ENCODE measurements around the gene ISL2.

Gene ISL2

GRCh38 chr15:76328106-76328696, 8.4 kb upstream of the ISL2 start:
- no peak for DNase-seq

- no peak for DNase-seq
These were observed 7.6 kb upstream of the ISL2 start for GRCh38 chr15:76328958-76329357.

DNA sequence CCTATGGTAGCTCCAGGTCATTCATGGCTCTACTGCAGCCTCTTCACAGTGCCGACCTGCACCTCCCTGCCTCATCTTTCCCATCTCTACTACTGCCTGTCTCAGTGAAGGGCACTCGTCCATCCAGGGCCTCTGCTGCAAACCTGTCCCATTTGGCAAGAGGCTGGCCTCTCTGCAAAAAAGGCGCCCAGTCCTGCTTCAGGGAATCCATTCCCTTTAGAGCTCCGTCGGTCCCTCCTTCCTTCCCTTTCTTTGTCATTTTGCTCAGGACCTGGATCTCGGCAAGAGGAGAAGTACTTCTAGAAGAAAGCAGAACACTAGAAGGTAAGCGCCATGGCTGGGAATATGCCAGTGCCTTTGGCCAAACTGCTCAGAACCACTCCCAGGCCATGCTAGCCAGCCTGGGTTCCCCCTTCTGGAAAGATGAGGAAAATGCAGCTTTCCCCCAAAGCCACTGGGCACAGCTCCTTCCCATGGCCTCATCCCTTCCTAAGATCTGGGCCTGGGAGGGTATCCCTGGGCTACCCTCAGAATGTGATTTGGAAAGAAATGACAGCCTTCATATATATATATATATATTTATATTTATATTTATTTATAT, 6.4 kb upstream of the ISL2 start:
- no peak for DNase-seq

DNA sequence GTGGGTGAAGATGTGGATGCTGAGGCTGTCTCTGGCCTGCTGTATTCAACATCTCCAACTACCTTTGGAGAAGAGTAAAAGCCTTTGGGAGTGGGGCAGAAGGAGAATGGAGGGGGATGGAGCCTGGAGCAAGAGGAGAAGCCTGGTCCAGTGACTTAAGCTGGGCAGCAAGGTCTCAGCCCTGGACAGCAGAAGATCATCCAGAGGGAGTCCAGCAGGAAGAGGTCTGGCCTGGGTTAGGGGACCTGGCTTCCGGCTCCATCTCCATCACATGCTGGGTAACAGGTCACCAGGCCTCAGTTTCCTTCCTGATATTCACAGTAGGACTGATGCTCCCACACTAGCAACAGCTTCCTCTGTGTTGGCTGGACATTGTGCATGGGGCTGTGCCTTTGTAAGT, 3.8 kb upstream of the ISL2 start:
- no peak for DNase-seq

- no peak for DNase-seq
These were observed 3.3 kb upstream of the ISL2 start for GRCh38 chr15:76333309-76333708.

DNA sequence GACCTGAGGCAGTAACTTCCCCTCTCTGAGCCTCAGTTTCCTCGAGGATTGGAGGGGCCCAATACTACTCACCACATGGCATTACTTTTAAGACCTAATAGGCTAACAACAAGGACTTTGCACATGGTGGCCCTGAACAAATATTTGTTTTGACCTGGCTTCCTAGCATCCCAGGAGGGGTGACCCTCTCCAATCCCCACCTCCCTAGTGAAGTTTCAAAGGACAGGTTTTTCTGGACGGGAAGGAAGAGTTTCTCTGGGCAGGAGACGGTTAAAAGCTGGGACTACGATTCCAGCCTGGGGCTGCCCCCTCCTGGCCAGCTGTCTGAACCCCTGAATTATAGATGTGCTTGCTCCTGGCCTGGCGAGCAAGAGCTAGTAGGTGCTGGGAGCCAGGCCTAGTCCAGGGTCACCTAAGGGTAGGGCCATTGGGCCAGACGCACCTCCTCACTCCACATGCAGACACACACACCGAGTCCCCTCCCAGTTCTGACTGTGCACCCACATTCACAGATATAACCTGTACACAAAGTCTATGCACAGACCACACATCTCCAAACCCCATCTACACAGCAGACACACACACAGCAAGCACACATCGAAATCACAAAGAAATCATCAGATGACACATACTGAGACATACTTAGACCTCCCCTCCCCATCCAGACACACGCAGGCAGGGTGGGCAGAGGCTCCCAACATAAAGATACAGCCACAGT, 2.7 kb upstream of the ISL2 start:
- DNase-seq = no peak

- DNase-seq = no peak
These were observed 1.9 kb upstream of the ISL2 start for GRCh38 chr15:76334438-76335306.

DNA sequence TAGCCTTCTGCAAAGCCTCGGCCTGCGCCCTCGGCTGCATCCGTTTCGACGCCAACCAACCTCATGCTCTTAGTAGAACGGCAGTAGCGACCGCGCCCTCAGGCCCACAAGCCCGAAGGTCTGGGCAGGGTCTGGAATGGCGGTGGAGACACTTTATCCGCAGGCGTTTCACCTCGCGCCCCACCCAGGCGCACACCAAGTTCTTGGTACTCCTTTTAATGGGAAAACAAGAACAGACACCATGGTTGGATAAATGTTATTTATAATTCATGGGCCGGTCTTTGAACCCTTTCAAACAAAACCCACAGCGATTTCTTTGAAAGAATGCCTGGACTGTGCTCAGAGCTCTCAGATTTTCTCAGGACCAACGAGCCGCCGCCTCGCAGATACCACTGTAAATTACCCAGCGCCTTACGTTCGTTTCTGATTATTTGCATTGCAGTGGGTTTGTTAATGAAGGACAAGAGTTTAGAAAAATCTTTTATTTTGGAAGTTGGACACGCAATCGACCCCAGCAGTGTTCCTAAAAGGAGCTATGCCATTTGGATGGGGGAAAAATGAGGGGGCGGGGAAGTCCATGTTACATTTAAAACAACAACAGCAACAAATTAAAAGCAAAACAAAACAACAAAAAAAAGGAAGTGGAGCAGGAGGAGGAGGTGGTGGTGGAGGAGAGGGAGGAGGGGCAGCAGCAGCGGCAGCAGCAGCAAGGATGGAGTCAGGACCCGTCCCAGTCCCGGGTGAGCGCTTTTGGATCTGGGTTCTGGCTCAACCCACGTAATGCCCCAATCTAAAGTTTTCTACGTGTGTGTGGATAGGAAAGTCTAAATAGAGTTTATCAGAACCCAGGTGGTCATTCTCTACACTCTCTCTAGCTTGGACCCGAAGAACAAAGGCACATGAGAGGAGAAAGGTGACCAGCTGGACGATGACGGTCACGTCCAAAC, 993 bp upstream of the ISL2 start:
- DNase-seq = no peak

DNA sequence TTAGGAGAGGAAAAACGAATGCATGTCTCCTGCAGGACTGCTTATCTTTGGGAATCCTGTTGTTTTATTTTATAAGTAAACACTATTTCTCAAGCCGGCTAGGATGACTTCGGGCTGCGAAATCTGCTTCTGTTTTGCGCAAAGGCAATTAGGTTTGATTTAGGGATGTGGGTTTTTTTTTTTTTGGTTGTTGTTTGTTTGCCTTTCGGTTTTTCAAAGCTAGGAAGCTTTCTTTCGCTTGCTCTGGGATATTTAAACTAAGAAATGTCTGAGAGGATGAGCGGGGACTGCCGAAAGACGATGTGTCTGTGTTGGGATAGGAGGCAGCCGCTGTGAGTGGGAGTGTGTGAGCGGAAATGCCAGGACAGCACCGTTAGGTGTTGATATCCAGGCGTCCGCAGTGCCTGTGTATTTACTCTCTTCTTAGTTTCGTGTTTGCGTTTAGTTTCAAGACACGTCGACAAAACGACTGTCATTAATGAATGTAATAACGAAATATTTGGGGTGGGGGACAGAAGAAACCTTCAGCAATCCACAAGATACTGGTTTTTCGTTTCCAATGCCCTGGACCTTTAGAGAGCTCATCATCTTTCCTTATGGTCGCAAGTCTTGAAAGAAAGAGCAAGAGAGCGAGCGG, 604 bp downstream of the ISL2 start:
- DNase-seq = peak; percentile 50

GRCh38 chr15:76337696-76338485, 1.3 kb downstream of the ISL2 start:
- DNase-seq = peak; percentile 26

DNA sequence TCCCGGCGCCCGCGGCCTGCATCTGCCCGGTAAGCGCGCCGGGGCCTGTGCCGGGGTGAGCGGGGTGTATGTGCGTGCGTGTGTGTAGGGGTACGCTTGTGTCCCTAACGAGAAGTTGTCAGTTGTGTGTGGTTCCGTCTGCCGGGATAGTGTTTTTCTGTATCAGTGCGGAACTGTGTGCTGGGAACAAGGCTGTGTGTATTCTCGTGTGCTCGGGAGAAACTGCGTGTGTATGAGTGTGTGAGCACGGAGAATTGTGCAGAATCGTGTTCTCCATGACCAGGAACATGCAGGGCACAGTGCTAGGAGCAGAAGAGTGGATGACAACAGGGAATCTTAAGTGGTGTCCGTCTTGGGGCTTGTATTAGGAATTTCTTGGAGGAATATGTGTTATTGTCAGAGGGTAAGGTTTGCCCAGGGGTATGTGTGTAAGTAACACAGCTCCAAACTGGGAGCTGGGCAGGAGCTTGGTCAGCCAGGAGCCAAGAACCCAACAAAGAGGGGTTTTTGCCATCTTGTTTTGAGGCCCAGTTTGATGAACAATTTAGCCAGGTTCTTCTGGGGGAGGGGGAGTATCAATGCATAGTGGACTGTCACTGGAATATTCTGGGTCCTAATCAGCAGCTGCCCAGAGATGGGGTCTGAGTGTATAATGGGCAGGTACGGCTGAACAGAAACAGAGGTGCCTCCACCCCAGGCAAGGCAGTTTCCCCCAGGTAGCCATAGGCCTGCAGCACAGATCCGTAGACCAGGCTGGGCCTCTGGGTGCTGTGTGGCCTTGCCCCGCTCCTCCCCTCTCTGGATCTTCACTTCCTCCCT, 2.1 kb downstream of the ISL2 start:
- no peak for DNase-seq

- DNase-seq = peak; percentile 33
These were observed 3.0 kb downstream of the ISL2 start for GRCh38 chr15:76339305-76340197.

- peak; percentile 35 for DNase-seq
These were observed 3.7 kb downstream of the ISL2 start for GRCh38 chr15:76340198-76340802.

DNA sequence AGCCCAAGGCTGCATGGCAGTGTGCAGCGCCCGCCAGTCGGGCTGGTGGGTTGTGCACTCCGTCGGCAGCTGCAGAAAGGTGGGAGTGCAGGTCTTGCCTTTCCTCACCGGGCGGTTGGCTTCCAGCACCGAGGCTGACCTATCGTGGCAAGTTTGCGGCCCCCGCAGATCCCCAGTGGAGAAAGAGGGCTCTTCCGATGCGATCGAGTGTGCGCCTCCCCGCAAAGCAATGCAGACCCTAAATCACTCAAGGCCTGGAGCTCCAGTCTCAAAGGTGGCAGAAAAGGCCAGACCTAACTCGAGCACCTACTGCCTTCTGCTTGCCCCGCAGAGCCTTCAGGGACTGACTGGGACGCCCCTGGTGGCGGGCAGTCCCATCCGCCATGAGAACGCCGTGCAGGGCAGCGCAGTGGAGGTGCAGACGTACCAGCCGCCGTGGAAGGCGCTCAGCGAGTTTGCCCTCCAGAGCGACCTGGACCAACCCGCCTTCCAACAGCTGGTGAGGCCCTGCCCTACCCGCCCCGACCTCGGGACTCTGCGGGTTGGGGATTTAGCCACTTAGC, 4.3 kb downstream of the ISL2 start:
- DNase-seq = peak; percentile 63

GRCh38 chr15:76341366-76342057, 4.9 kb downstream of the ISL2 start:
- DNase-seq = no peak

- no peak for DNase-seq
These were observed 5.4 kb downstream of the ISL2 start for GRCh38 chr15:76342058-76342381.

- no peak for DNase-seq
These were observed 6.0 kb downstream of the ISL2 start for GRCh38 chr15:76342382-76343201.

Measured in activated CD4-positive, alpha-beta T cell treated with anti-CD3 and anti-CD28 coated beads, Interleukin-2, Interleukin-6, amounts not matched to agents 100 ng/mL and 50 ng/mL, durations not matched to agents 16 hours and 8 hours (primary cell).